BLaER1 treated with 17β-estradiol and CSF1 and Interleukin-3, amounts not matched to agents 10 nM and 100 nM (cell line): ENCODE measurements around the gene ZBTB46.
"Not testable (repeated sequence)": the region's sequence is repeated elsewhere in the genome, so short reads cannot be mapped to it uniquely, and the experiment has no call there.

Experiments
- H3K27ac ChIP-seq, 11 experiments: shearing (Covaris generic); formaldehyde crosslinking; 2 replicates each; pipeline ENCODE4 v1.8.1; 2022
- H3K27me3 ChIP-seq, 11 experiments: shearing (Covaris generic); formaldehyde crosslinking; 2 replicates each; pipeline ENCODE4 v1.8.1; 2022
- H3K36me3 ChIP-seq, 11 experiments: shearing (Covaris generic); formaldehyde crosslinking; 2 replicates each; pipeline ENCODE4 v1.8.1; 2022
- H3K4me1 ChIP-seq, 10 experiments: shearing (Covaris generic); formaldehyde crosslinking; 2 replicates each; pipeline ENCODE4 v1.8.1; 2022
- H3K4me2 ChIP-seq, 11 experiments: shearing (Covaris generic); formaldehyde crosslinking; 2 replicates each; pipeline ENCODE4 v1.8.1; 2022
- H3K4me3 ChIP-seq, 10 experiments: shearing (Covaris generic); formaldehyde crosslinking; 2 replicates each; pipeline ENCODE4 v1.8.1; 2022
- H3K9ac ChIP-seq, 11 experiments: shearing (Covaris generic); formaldehyde crosslinking; 2 replicates each; pipeline ENCODE4 v1.8.1; 2022
- H3K9me3 ChIP-seq, 11 experiments: shearing (Covaris generic); formaldehyde crosslinking; replicated peaks in 1 of 11; 2 replicates each; pipeline ENCODE4 v1.8.1; 2022
- H4K20me1 ChIP-seq, 11 experiments: shearing (Covaris generic); formaldehyde crosslinking; 2 replicates each; pipeline ENCODE4 v1.8.1; 2022
- Cebpa-rat ChIP-seq, 11 experiments: shearing (Covaris generic); IDR thresholded peaks; 2 replicates each; pipeline ENCODE4 v1.8.1; 2022

ZBTB46 gene

GRCh38 chr20:63733579-63734081 is 97.4 kb downstream of the ZBTB46 start:
- Histone ChIP-seq H3K9ac (peak overlapping the region in 2 of 11 experiments; percentile 24 to 40; a peak in 3 of 22 replicates), H3K4me1 (peaks cover 60 to 99% (median 96%) of the 10 kb centered on the region in 10 experiments), H3K4me2 (peak overlapping the region in 6 of 11 experiments; percentile 24 to 100 (median 70); a peak in 10 of 22 replicates), H3K4me3 (no peak overlapping the region), H3K9me3 (no peaks in the 10 kb centered on the region), H3K27ac (peak overlapping the region in 5 of 11 experiments; percentile 19 to 76 (median 37); a peak in 6 of 22 replicates), H4K20me1 (peaks cover 24 to 97% (median 71%) of the 10 kb centered on the region in 11 experiments), H3K36me3 (peaks cover 34 to 55% (median 39%) of the 10 kb centered on the region in 11 experiments), H3K27me3 (peaks cover 0 to 25% (median 0%) of the 10 kb centered on the region in 11 experiments; a peak in 7 of 22 replicates)
- no peak for TF ChIP-seq Cebpa-rat (IDR thresholded peaks at IDR 0.05)

GRCh38 chr20:63733117-63733516 is 97.9 kb downstream of the ZBTB46 start:
- H3K27me3 ChIP-seq = peaks cover 0 to 20% (median 0%) of the 10 kb centered on the region in 11 experiments; a peak in 7 of 22 replicates
- peak overlapping the region in 5 of 11 experiments; percentile 19 to 76 (median 37); a peak in 5 of 22 replicates for H3K27ac ChIP-seq
- H3K9ac ChIP-seq = peak overlapping the region in 2 of 11 experiments; percentile 24 to 40; a peak in 4 of 22 replicates
- H3K4me3 ChIP-seq = no peak overlapping the region
- peaks cover 60 to 99% (median 96%) of the 10 kb centered on the region in 10 experiments for H3K4me1 ChIP-seq
- peak overlapping the region in 6 of 11 experiments; percentile 24 to 99 (median 44); a peak in 9 of 22 replicates for H3K4me2 ChIP-seq
- no peaks in the 10 kb centered on the region for H3K9me3 ChIP-seq
- peaks cover 19 to 97% (median 65%) of the 10 kb centered on the region in 11 experiments; a peak in 21 of 22 replicates for H4K20me1 ChIP-seq
- no peak for TF ChIP-seq Cebpa-rat (IDR thresholded peaks at IDR 0.05)
- peaks cover 34 to 55% (median 39%) of the 10 kb centered on the region in 11 experiments for H3K36me3 ChIP-seq

- H3K4me1 ChIP-seq = peaks cover 64 to 100% (median 97%) of the 10 kb centered on the region in 10 experiments
- TF ChIP-seq Cebpa-rat (IDR thresholded peaks at IDR 0.05) = no peak
- H3K27ac ChIP-seq = peak overlapping the region in 3 of 11 experiments; percentile 30 to 86 (median 43); a peak in 5 of 22 replicates
- peaks cover 0 to 15% (median 0%) of the 10 kb centered on the region in 11 experiments; a peak in 7 of 22 replicates for H3K27me3 ChIP-seq
- H3K9me3 ChIP-seq = peaks cover 0 to 3% (median 0%) of the 10 kb centered on the region in 11 experiments; a peak in 8 of 22 replicates
- no peak overlapping the region for H3K4me3 ChIP-seq
- no peak overlapping the region for H3K9ac ChIP-seq
- peaks cover 35 to 55% (median 43%) of the 10 kb centered on the region in 11 experiments for H3K36me3 ChIP-seq
- H3K4me2 ChIP-seq = peak overlapping the region in 7 of 11 experiments; percentile 74 to 99 (median 81); a peak in 13 of 22 replicates
- peaks cover 17 to 100% (median 62%) of the 10 kb centered on the region in 11 experiments; a peak in 21 of 22 replicates for H4K20me1 ChIP-seq
Observed at GRCh38 chr20:63732118-63733095, 98.7 kb downstream of the ZBTB46 start.

GRCh38 chr20:63731410-63731809 is 99.7 kb downstream of the ZBTB46 start:
- Histone ChIP-seq H3K27me3 (peaks cover 0 to 5% (median 0%) of the 10 kb centered on the region in 11 experiments; a peak in 5 of 22 replicates), H3K4me2 (peak overlapping the region in 10 of 11 experiments; percentile 63 to 90 (median 80); a peak in 19 of 22 replicates), H3K36me3 (peaks cover 45 to 63% (median 53%) of the 10 kb centered on the region in 11 experiments), H3K9ac (peak overlapping the region in 6 of 11 experiments; percentile 53 to 81 (median 62); a peak in 8 of 22 replicates), H4K20me1 (peaks cover 14 to 100% (median 52%) of the 10 kb centered on the region in 11 experiments; a peak in 21 of 22 replicates), H3K4me1 (peaks cover 60 to 97% (median 94%) of the 10 kb centered on the region in 10 experiments), H3K27ac (peak overlapping the region in 7 of 11 experiments; percentile 79 to 96 (median 87); a peak in 12 of 22 replicates), H3K9me3 (peaks cover 0 to 13% (median 9%) of the 10 kb centered on the region in 11 experiments; a peak in 19 of 22 replicates), H3K4me3 (no peak overlapping the region)
- no peak for TF ChIP-seq Cebpa-rat (IDR thresholded peaks at IDR 0.05)

- H3K36me3 ChIP-seq = peaks cover 47 to 65% (median 60%) of the 10 kb centered on the region in 11 experiments
- H3K27ac ChIP-seq = peak overlapping the region in 9 of 11 experiments; percentile 23 to 96 (median 86); a peak in 18 of 22 replicates
- peaks cover 49 to 85% (median 82%) of the 10 kb centered on the region in 10 experiments for H3K4me1 ChIP-seq
- peak overlapping the region in 1 of 10 experiments; percentile 7; a peak in 1 of 20 replicates for H3K4me3 ChIP-seq
- H3K27me3 ChIP-seq = not testable (repeated sequence)
- H3K9ac ChIP-seq = peak overlapping the region in 8 of 11 experiments; percentile 46 to 81 (median 68); a peak in 12 of 22 replicates
- H3K9me3 ChIP-seq = peaks cover 8 to 25% (median 20%) of the 10 kb centered on the region in 11 experiments
- peak overlapping the region; percentile 63 to 90 (median 79) for H3K4me2 ChIP-seq
- peaks cover 6 to 88% (median 40%) of the 10 kb centered on the region in 11 experiments; a peak in 20 of 22 replicates for H4K20me1 ChIP-seq
Observed at GRCh38 chr20:63730189-63730733, 100.8 kb downstream of the ZBTB46 start.

- H4K20me1 ChIP-seq = peaks cover 0 to 60% (median 31%) of the 10 kb centered on the region in 11 experiments; a peak in 16 of 22 replicates
- peaks cover 11 to 26% (median 15%) of the 10 kb centered on the region in 10 experiments for H3K4me1 ChIP-seq
- H3K4me3 ChIP-seq, H3K4me2 ChIP-seq, H3K27me3 ChIP-seq, H3K27ac ChIP-seq, H3K9ac ChIP-seq: not testable (repeated sequence)
- peaks cover 43 to 59% (median 52%) of the 10 kb centered on the region in 11 experiments for H3K9me3 ChIP-seq
- peaks cover 88 to 94% (median 90%) of the 10 kb centered on the region in 11 experiments for H3K36me3 ChIP-seq
Observed at GRCh38 chr20:63722967-63723622, 108.0 kb downstream of the ZBTB46 start.

- Histone ChIP-seq H3K27ac (no peak overlapping the region), H3K9ac (no peak overlapping the region), H4K20me1 (peaks cover 0 to 86% (median 53%) of the 10 kb centered on the region in 11 experiments; a peak in 16 of 22 replicates), H3K4me1 (peaks cover 0 to 11% (median 0%) of the 10 kb centered on the region in 10 experiments; a peak in 4 of 20 replicates), H3K4me2 (no peak overlapping the region), H3K36me3 (peaks cover 91 to 99% (median 94%) of the 10 kb centered on the region in 11 experiments), H3K4me3 (no peak overlapping the region), H3K9me3 (peaks cover 34 to 54% (median 45%) of the 10 kb centered on the region in 11 experiments), H3K27me3 (no peaks in the 10 kb centered on the region)
- no peak for TF ChIP-seq Cebpa-rat (IDR thresholded peaks at IDR 0.05)
Observed at GRCh38 chr20:63718996-63719395, 112.1 kb downstream of the ZBTB46 start.
